ENCODE measurements around the gene IL21R.
A peak's percentile ranks its signal among the peaks of the same experiment; 100 is the strongest.

Gene IL21R

GRCh38 chr16:27410761-27411160 lies 8.8 kb downstream of the IL21R start:
- no peak for ATAC-seq (replicated peaks)
- Mint-ChIP-seq H3K27me3 (no peaks in the 10 kb centered on the region), H3K4me1 (ENCODE audit: low read depth in 2 of 2) (peaks cover 59 to 87% of the 10 kb centered on the region in 2 donors)

DNA sequence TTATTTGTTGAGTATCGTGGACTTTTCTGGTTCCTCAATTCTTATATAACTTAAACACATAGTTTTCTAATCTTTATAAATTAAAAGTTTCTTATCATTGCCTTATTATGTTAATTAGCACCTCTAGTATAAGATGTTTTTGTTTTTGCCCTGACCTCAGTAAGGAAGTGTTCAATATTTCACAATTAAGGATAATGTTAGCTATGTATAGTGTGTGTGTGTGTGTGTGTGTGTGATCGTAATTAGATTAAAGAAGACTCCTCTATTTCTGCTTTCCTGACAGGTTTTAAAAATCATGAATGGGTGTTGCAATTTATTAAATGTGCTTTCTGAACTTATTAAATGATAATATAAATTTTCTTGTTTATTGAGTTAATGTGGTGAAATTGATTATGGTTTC lies 12.0 kb downstream of the IL21R start:
- H3K27ac Mint-ChIP-seq: no peak overlapping the region
- no peak for ATAC-seq (replicated peaks)

More at GRCh38 chr16:27410761-27411160, 8.8 kb downstream of the IL21R start:
- Mint-ChIP-seq H3K36me3 (ENCODE audit: insufficient read depth) (peaks cover 51% of the 10 kb centered on the region), H3K4me3 (peak overlapping the region in 1 of 2 donors; percentile 1), H3K27ac (peak overlapping the region in 1 of 2 donors; percentile 41), H3K9me3 (no peaks in the 10 kb centered on the region)
- no peak for DNase-seq

GRCh38 chr16:27414788-27415431 lies 12.9 kb downstream of the IL21R start:
- Mint-ChIP-seq H3K4me3 (peak overlapping the region in 1 of 2 donors; percentile 49), H3K27ac (peak overlapping the region in 1 of 2 donors; percentile 74), H3K36me3 (ENCODE audit: insufficient read depth) (peaks cover 44% of the 10 kb centered on the region), H3K4me1 (ENCODE audit: low read depth in 2 of 2) (peaks cover 38 to 67% of the 10 kb centered on the region in 2 donors), H3K9me3 (no peaks in the 10 kb centered on the region), H3K27me3 (no peaks in the 10 kb centered on the region)
- ATAC-seq (replicated peaks) (no peak), DNase-seq (no peak)

More for the DNA sequence above, 12.0 kb downstream of the IL21R start:
- DNase-seq: no peak
- Mint-ChIP-seq H3K4me1 (ENCODE audit: low read depth in 2 of 2) (peaks cover 38 to 69% of the 10 kb centered on the region in 2 donors), H3K9me3 (no peaks in the 10 kb centered on the region), H3K4me3 (peak overlapping the region in 1 of 2 donors; percentile 52), H3K27me3 (no peaks in the 10 kb centered on the region), H3K36me3 (ENCODE audit: insufficient read depth) (peaks cover 44% of the 10 kb centered on the region)

- Mint-ChIP-seq H3K9me3 (no peaks in the 10 kb centered on the region), H3K27me3 (no peaks in the 10 kb centered on the region), H3K4me1 (ENCODE audit: low read depth in 2 of 2) (peaks cover 34 to 55% of the 10 kb centered on the region in 2 donors), H3K27ac (peak overlapping the region in 1 of 2 donors; percentile 54), H3K36me3 (ENCODE audit: insufficient read depth) (peaks cover 40% of the 10 kb centered on the region), H3K4me3 (no peak overlapping the region)
- DNase-seq: no peak
- peak; percentile 24 for ATAC-seq (replicated peaks)
These were observed 15.2 kb downstream of the IL21R start for GRCh38 chr16:27417047-27417671.

- DNase-seq (no peak), ATAC-seq (replicated peaks) (no peak)
- H3K27me3 Mint-ChIP-seq: no peaks in the 10 kb centered on the region
- peaks cover 61% of the 10 kb centered on the region for H3K36me3 Mint-ChIP-seq (ENCODE audit: insufficient read depth)
- H3K4me3 Mint-ChIP-seq: no peak overlapping the region
- peaks cover 23 to 38% of the 10 kb centered on the region in 2 donors for H3K4me1 Mint-ChIP-seq (ENCODE audit: low read depth in 2 of 2)
- peaks cover 0 to 2% of the 10 kb centered on the region in 2 donors for H3K9me3 Mint-ChIP-seq
- H3K27ac Mint-ChIP-seq: peak overlapping the region in 1 of 2 donors; percentile 32
These were observed 20.2 kb downstream of the IL21R start for GRCh38 chr16:27421961-27422740.

DNA sequence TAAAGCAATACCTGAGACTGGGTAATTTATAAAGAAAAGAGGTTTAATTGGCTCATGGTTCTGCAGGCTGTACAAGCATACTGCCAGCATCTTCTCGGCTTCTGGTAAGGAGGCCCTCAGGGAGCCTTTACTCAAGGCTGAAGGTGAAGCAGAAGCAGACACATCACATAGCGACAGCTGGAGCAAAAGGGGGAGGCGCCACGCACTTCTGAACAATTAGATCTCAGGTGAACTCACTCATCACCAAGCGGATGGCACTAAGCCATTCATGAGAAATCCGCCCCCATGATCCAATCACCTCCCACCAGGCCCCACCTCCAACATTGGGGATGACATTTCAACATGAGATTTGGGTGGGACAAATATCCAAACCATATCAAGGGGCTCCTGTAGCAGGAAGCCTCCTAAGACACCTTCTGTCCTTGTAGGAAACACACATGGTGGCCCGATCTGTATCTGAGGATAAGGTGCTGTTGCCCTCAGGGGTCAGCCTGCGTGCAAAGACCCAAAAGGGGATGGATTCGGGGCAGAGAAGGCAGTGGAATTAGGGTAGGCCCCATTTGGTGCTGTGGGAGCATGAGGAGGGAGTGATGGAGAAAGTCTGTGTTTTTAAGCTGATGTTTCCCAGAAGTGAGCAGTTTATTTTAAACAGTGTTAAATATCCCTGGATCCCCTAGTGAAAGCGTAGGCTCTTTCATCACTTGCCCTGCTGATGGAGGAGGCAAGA lies 23.0 kb downstream of the IL21R start:
- ATAC-seq (replicated peaks): no peak
- Mint-ChIP-seq H3K27ac (peak overlapping the region; percentile 21 to 89), H3K27me3 (no peaks in the 10 kb centered on the region), H3K9me3 (peaks cover 0 to 2% of the 10 kb centered on the region in 2 donors), H3K4me3 (no peak overlapping the region), H3K4me1 (ENCODE audit: low read depth in 2 of 2) (peaks cover 22 to 34% of the 10 kb centered on the region in 2 donors), H3K36me3 (ENCODE audit: insufficient read depth) (peaks cover 63% of the 10 kb centered on the region)
- no peak for DNase-seq

DNA sequence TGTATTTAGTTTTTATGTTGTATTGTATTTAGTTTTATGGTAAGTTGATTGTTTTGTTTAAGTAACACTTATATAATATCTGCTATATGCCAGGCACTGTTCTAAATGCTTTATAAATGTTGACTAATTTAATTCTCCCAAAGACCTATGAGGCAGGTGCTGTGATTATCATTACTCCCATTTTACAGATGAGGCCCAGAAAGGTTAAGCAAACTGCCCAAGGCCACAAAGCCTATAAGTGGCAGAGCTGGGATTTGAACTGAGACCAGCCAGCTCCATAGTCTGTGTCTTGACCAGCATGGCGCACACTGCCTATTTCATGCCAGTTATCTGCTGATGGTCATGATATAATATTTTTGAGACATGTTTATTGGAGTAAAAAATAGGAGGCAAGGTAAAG lies 24.0 kb downstream of the IL21R start:
- DNase-seq (no peak), ATAC-seq (replicated peaks) (no peak)
- Mint-ChIP-seq H3K4me3 (peak overlapping the region; percentile 22 to 46), H3K4me1 (ENCODE audit: low read depth in 2 of 2) (peaks cover 19 to 33% of the 10 kb centered on the region in 2 donors), H3K36me3 (ENCODE audit: insufficient read depth) (peaks cover 67% of the 10 kb centered on the region), H3K27ac (peak overlapping the region; percentile 87 to 89), H3K27me3 (no peaks in the 10 kb centered on the region), H3K9me3 (peaks cover 0 to 2% of the 10 kb centered on the region in 2 donors)

DNA sequence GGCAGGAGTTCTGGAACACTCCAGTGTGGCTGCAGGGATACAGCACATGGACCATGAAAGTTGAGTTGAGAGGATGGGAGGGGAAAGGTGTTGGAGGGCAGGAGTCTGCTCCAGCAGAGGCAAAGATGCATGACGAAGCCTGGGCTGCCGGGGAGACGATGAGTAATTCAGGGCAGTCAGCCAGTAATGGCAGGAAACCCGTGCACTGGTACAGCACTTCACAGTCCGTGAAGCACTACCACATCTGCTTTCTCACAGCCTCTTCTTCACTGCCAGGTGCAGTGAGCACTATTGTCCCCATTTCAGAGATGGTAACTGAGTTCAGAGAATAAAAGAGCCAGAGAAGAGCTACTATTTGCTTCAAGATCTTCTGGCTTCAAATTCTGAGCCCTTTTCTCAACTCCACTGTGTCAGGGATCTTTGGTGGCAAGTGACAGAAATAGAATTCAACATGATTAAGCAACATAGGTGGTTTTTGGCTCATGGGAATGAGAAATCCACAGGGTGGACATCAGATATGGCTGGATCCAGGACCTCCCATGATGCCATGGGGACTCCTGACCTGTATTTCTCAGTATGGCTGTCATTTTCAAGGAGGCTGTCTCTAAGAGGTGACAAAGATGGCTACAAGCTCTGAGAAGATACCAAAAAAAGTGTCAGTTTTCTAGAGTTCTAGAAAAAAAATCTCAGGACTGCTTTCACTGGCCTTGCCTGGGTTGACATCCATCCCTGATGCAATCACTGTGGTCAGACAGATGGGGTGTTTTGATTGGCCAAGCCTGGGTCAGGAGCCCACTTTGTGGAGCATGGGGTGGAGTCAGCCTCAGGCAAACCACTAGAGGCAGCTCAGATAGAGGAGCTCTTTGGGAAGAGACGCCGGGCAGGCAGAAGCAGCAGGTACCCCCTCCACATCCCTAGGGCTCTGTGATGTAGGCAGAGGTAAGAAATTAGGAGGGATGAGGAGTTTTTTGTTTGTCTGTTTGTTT lies 24.7 kb downstream of the IL21R start:
- Mint-ChIP-seq H3K4me3 (peak overlapping the region; percentile 22 to 46), H3K36me3 (ENCODE audit: insufficient read depth) (peaks cover 72% of the 10 kb centered on the region), H3K27ac (peak overlapping the region; percentile 87 to 89), H3K27me3 (no peaks in the 10 kb centered on the region), H3K4me1 (ENCODE audit: low read depth in 2 of 2) (peaks cover 19 to 33% of the 10 kb centered on the region in 2 donors), H3K9me3 (peaks cover 0 to 2% of the 10 kb centered on the region in 2 donors)
- peak; percentile 64 to 65 (median 64) for DNase-seq
- peak; percentile 98 for ATAC-seq (replicated peaks)

GRCh38 chr16:27427538-27427937 lies 25.6 kb downstream of the IL21R start:
- H3K27me3 Mint-ChIP-seq: no peaks in the 10 kb centered on the region
- H3K9me3 Mint-ChIP-seq: no peaks in the 10 kb centered on the region
- H3K36me3 Mint-ChIP-seq (ENCODE audit: insufficient read depth): peaks cover 67% of the 10 kb centered on the region
- peaks cover 19 to 34% of the 10 kb centered on the region in 2 donors for H3K4me1 Mint-ChIP-seq (ENCODE audit: low read depth in 2 of 2)
- H3K27ac Mint-ChIP-seq: peak overlapping the region; percentile 87 to 89
- DNase-seq (peak in 1 of 3 experiments; percentile 0), ATAC-seq (replicated peaks) (no peak)
- H3K4me3 Mint-ChIP-seq: no peak overlapping the region

DNA sequence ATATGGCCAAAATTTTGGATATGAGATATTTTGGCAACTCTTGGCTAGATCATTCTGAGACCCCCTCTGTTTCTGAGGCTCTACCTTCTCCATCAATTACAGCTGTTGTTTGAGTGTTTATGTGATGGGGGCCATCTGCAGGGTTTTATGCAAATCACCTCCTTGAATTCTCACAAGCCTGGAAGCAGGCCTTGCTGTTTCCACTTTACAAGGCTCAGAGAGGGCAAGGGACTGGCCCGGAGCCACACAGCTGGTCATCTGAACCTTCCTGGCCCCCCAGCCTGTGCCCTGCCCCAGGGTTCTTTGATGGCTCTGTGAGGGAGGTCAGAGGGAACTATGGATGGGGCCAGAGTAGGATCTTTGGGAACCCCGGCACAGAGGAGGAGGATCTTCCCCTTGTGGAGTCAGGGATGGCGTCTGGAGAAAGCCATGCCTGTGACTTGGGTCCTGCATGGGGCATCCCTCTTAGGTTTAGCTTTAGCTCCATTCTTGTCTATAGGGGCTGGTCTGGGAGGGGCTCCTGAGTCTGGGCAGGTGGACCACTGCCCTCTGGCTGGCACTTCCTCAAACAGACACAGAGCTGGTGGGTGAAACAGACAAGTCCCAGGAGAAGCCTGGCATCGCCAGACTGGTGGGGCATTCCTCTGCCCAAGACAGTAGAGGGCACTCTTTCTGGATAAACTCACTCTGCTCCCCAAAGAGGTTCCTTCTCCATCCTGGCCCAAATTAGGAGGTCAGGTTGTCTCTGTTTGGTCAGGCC lies 26.2 kb downstream of the IL21R start:
- peaks cover 72% of the 10 kb centered on the region for H3K36me3 Mint-ChIP-seq (ENCODE audit: insufficient read depth)
- no peaks in the 10 kb centered on the region for H3K9me3 Mint-ChIP-seq
- no peaks in the 10 kb centered on the region for H3K27me3 Mint-ChIP-seq
- DNase-seq (peak in 1 of 3 experiments; percentile 1), ATAC-seq (replicated peaks) (no peak)
- H3K4me1 Mint-ChIP-seq (ENCODE audit: low read depth in 2 of 2): peaks cover 20 to 37% of the 10 kb centered on the region in 2 donors
- peak overlapping the region; percentile 62 to 89 for H3K27ac Mint-ChIP-seq
- no peak overlapping the region for H3K4me3 Mint-ChIP-seq

DNA sequence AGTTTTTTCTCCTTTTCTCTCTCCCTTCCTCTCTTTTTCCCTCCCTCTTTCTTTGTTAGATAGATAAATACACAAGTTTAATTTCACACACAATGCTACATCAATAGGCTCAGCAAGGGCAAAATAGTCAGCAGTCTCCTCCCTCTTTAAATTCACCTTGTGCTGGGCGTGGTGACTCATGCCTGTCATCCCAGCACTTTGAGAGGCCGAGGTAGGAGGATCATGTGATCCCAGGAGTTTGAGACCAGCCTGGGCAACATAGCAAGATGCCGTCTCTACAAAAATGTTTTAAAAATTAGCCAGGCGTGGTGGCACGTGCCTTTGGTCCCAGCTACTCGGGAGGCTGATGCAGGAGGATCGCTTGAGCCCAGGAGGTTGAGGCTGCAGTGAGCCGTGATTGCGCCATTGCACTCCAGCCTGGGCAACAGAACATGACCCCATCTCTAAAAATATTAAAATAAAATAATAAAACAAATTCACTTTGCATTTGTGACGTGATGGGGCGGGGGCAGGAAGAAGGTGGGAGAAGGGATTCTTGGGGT lies 27.4 kb downstream of the IL21R start:
- H3K4me1 Mint-ChIP-seq (ENCODE audit: low read depth in 2 of 2): peaks cover 22 to 36% of the 10 kb centered on the region in 2 donors
- H3K9me3 Mint-ChIP-seq: no peaks in the 10 kb centered on the region
- no peaks in the 10 kb centered on the region for H3K27me3 Mint-ChIP-seq
- ATAC-seq (replicated peaks): no peak
- H3K36me3 Mint-ChIP-seq (ENCODE audit: insufficient read depth): peaks cover 79% of the 10 kb centered on the region
- no peak overlapping the region for H3K4me3 Mint-ChIP-seq
- peak overlapping the region; percentile 49 to 87 for H3K27ac Mint-ChIP-seq
- DNase-seq: no peak

Data from effector memory CD8-positive, alpha-beta T cell (primary cell).